Tibial nerve (tissue), 4 donors: ENCODE results near the gene SMLR1. TPM values are rescaled to one million over a fixed set of nuclear protein-coding genes. Genes with fewer than 3 reads are reported as not detected.

Source experiments
- DNase-seq, 2 donors: peaks; one replicate each; pipeline ENCODE4 v3.0.0-alpha.2; 2019; ENCODE audit warnings: low spot score in 2 of 2
- H3K27ac ChIP-seq, 4 donors: fragments of 200-600 bp; sonication (generic) in 3 of 4; one replicate each; pipeline ENCODE4 v1.5.1; 2017 to 2019; ENCODE audit warnings: mild to moderate bottlenecking in 1 of 4
- H3K27me3 ChIP-seq, 2 donors: fragments of 200-600 bp; sonication (generic) in 1 of 2; one replicate each; pipeline versions ENCODE4 v1.5.1 to v1.6.0; 2017 to 2019
- H3K36me3 ChIP-seq, 3 donors: fragments of 200-600 bp; sonication (generic); one replicate each; pipeline ENCODE4 v1.5.1; 2018 to 2019
- H3K4me1 ChIP-seq, 4 donors: fragments of 200-600 bp; sonication (generic) in 3 of 4; one replicate each; pipeline ENCODE4 v1.5.1; 2017 to 2019
- H3K4me3 ChIP-seq, 4 donors: fragments of 200-600 bp; sonication (generic) in 3 of 4; one replicate each; pipeline ENCODE4 v1.5.1; 2017 to 2019; ENCODE audit warnings: mild to moderate bottlenecking in 1 of 4, moderate library complexity in 1 of 4
- H3K9me3 ChIP-seq, 4 donors: fragments of 200-600 bp; sonication (generic) in 3 of 4; one replicate each; pipeline ENCODE4 v1.5.1; 2017 to 2019
- EP300 ChIP-seq, 2 donors: sonication (generic); formaldehyde crosslinking; IDR thresholded peaks; one replicate each; pipeline ENCODE4 v1.6.1; 2017; ENCODE audit warnings: antibody characterized with exemption in 2 of 2, mild to moderate bottlenecking in 1 of 2
- POLR2A ChIP-seq, 2 donors: fragments of 450-650 bp; IDR thresholded peaks; one replicate each; pipeline ENCODE4 v1.6.1; 2017; ENCODE audit warnings: antibody characterized with exemption in 2 of 2, mild to moderate bottlenecking in 2 of 2, moderate library complexity in 2 of 2
- WGBS, 2 donors: methylation state at CpG; one replicate each; pipeline ENCODE4 v1.1.5; 2018; 5-methylcytosine and 5-hydroxymethylcytosine counted together
- total RNA-seq, 4 donors: library from RNA; depleted of rRNA; stranded (reverse); fragments of >200 nt; gene quantifications; one replicate each; pipeline ENCODE4 v1.1.0, GENCODE V29; 2016
- TF ChIP-seq, protein P1 (sequence below), 5 experiments: fragments of 200-600 bp in 3 of 5; fragments of 450-650 bp in 2 of 5; sonication (generic) in 3 of 5; IDR thresholded peaks; one replicate each; pipeline ENCODE4 v1.5.1; 2016 to 2019; ENCODE audit warnings: antibody characterized with exemption in 5 of 5, mild to moderate bottlenecking in 3 of 5, moderate library complexity in 2 of 5

The SMLR1 gene
- total RNA-seq, 4 donors from 2014 or later: not detected

DNA sequence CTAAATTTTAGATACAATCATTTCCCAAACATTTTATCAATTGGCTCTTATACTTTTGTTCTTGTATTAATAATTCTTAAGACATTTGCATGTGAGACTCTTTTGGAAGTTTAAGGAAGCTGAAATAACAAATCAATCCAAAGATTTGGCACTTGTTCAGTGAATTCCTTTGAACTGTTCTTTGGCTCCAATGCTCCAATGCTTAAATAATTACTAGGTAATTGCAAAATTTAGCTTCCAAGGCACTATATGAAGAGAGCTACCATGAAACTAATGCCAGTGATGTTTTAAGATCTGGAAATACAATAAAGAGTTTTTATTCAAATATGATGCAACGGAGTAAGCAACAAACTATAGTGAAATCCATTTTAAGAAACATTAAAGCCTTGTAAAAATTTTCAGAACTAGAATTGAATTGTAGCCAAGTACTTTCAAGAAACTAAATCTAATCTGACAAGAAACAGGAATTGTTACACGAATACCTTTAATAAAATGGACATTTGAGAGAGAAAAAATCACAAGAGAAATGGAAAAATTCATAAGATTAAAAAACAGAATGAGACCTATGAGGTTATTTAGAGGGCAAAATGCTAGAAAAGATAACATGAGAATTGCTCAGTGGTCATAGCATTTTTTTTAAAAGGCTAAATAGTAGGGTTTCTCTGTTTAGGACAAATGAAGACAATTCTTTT, 43.6 kb upstream of the SMLR1 start:
- TF ChIP-seq, protein P1, sequence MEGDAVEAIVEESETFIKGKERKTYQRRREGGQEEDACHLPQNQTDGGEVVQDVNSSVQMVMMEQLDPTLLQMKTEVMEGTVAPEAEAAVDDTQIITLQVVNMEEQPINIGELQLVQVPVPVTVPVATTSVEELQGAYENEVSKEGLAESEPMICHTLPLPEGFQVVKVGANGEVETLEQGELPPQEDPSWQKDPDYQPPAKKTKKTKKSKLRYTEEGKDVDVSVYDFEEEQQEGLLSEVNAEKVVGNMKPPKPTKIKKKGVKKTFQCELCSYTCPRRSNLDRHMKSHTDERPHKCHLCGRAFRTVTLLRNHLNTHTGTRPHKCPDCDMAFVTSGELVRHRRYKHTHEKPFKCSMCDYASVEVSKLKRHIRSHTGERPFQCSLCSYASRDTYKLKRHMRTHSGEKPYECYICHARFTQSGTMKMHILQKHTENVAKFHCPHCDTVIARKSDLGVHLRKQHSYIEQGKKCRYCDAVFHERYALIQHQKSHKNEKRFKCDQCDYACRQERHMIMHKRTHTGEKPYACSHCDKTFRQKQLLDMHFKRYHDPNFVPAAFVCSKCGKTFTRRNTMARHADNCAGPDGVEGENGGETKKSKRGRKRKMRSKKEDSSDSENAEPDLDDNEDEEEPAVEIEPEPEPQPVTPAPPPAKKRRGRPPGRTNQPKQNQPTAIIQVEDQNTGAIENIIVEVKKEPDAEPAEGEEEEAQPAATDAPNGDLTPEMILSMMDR (IDR thresholded peaks at IDR 0.05): no peak
- no peak for TF ChIP-seq POLR2A (IDR thresholded peaks at IDR 0.05)
- no peak for TF ChIP-seq EP300 (IDR thresholded peaks at IDR 0.05)

DNA sequence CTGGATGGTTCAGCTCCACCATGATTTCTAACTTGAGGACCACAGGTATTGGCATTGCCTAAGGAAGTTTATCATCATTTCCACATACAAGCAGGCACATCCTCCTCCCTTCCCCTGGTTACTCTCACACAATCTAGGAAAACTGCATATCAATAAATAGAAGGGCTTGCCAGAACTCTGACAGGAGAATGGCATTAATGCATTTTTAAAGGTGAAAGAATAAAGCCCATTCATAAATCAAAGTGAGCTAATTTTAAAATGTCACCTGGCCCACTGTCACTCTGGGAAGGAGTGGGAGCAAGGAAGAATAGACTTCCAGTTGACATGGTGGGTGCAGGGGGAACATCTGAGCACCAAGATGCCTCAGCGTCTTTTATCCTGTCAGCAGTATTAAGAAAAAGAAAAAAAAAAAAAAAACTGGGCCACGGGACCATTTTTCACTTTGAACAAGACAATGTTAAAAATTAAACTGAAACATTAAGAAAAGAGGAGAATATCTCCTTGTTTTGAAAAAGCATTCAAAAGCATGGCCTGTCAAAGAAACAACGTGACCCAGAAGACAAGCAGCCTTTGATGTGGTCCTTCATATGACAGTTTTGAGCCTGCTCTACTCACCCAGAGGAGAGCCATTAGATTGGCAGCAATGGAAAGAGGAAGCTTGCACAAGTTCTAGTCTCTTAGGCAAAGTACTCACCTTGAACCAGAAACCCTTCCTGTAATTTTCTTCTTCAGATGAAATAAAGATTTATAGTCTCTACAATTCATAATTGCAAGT, 39.3 kb upstream of the SMLR1 start:
- H3K9me3 ChIP-seq: no peaks in the 10 kb centered on the region
- DNase-seq: no peak
- 81 to 85% methylated on average over 3 of the region's 3 CpGs for WGBS, 2 donors
- H3K4me3 ChIP-seq: no peak overlapping the region
- no peaks in the 10 kb centered on the region for H3K27me3 ChIP-seq
- no peak overlapping the region for H3K27ac ChIP-seq
- TF ChIP-seq EP300 (IDR thresholded peaks at IDR 0.05) (no peak), POLR2A (IDR thresholded peaks at IDR 0.05) (no peak)
- TF ChIP-seq, protein P1 (IDR thresholded peaks at IDR 0.05): no peak
- H3K4me1 ChIP-seq: no peaks in the 10 kb centered on the region
- no peaks in the 10 kb centered on the region for H3K36me3 ChIP-seq

More for the DNA sequence above, 43.6 kb upstream of the SMLR1 start:
- Histone ChIP-seq H3K4me3 (no peak overlapping the region), H3K36me3 (no peaks in the 10 kb centered on the region), H3K9me3 (no peaks in the 10 kb centered on the region), H3K27ac (no peak overlapping the region), H3K4me1 (peaks cover 0 to 11% (median 0%) of the 10 kb centered on the region in 4 donors), H3K27me3 (no peaks in the 10 kb centered on the region)
- DNase-seq: no peak
- WGBS, 2 donors: 26 to 36% methylated on average over 2 of the region's 2 CpGs

DNA sequence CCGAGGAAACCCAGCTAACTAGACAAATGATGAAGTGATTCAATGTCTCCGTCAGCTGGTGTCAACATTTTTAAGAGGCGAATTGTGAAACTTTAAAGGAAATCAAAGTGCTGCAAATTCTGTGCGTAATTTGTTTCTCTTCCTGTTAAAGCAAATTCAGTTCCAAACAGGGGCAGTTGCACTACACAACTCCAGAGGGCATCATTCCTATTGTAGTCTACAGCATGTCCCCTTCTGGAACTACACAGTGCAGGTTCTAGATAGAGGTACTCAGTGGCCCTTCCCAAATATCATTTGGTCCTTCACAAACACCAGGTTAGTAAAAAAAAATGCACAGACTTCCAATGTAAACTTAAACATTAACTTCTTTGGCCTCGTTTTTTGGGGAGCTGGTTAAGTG, 38.3 kb upstream of the SMLR1 start:
- H3K36me3 ChIP-seq: no peaks in the 10 kb centered on the region
- TF ChIP-seq POLR2A (IDR thresholded peaks at IDR 0.05): no peak
- TF ChIP-seq EP300 (IDR thresholded peaks at IDR 0.05): no peak
- TF ChIP-seq, protein P1 (IDR thresholded peaks at IDR 0.05): no peak
- 84 to 86% methylated on average over 5 of the region's 5 CpGs for WGBS, 2 donors
- DNase-seq: no peak
- no peak overlapping the region for H3K27ac ChIP-seq
- H3K9me3 ChIP-seq: no peaks in the 10 kb centered on the region
- H3K4me3 ChIP-seq: no peak overlapping the region
- no peaks in the 10 kb centered on the region for H3K4me1 ChIP-seq
- H3K27me3 ChIP-seq: no peaks in the 10 kb centered on the region

- TF ChIP-seq, protein P1 (IDR thresholded peaks at IDR 0.05): no peak
- TF ChIP-seq POLR2A (IDR thresholded peaks at IDR 0.05) (no peak), EP300 (IDR thresholded peaks at IDR 0.05) (no peak)
- 88 to 97% methylated on average over 1 of the region's 1 CpG for whole genome bisulfite sequencing, 2 donors
- no peak for DNase-seq
- no peak overlapping the region for H3K27ac ChIP-seq
- no peaks in the 10 kb centered on the region for H3K36me3 ChIP-seq
- H3K9me3 ChIP-seq: peaks cover 0 to 8% (median 0%) of the 10 kb centered on the region in 4 donors
- no peak overlapping the region for H3K4me3 ChIP-seq
- no peaks in the 10 kb centered on the region for H3K27me3 ChIP-seq
- peaks cover 0 to 23% (median 0%) of the 10 kb centered on the region in 4 donors for H3K4me1 ChIP-seq
Observed at GRCh38 chr6:130794010-130794697, 33.1 kb upstream of the SMLR1 start.
